ENCODE results near the gene NELFCD.

- TF ChIP-seq ZNF571 (tag by site-specific recombination; IDR thresholded peaks at IDR 0.05) (no peak), KLF8 (tag by site-specific recombination; IDR thresholded peaks at IDR 0.05) (no peak)
These were observed 30.5 kb upstream of the NELFCD start for GRCh38 chr20:58950603-58951002.

All from HEK293 (cell line).